ENCODE data around the gene ELOVL5. TPM values are rescaled to one million over a fixed set of nuclear protein-coding genes. Genes with fewer than 3 reads are reported as not detected.

The ELOVL5 gene
- total RNA-seq, 1 donor from 2014 or later, result 52.8 TPM

DNA sequence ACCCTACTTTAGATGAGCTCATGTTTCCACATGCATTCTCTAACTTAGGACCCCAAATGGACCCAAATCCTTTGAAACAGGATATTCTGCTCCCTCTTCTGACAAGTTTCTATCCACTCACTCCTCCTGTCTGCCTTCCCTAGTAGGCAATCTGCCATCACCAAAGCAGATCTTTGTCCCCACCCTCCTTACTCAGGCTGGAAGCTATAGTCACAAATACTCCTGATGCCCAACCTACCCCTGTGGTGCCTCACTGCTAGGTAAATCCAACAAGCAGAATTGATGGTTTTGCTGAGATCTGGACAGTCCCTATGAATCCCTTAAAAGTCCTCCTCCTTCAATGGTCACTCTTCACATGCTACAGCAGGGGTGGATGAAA, 21.7 kb downstream of the ELOVL5 start:
- Mint-ChIP-seq H3K27ac (ENCODE audit: unreplicated experiment) (peak overlapping the region; percentile 21), H3K9me3 (ENCODE audit: unreplicated experiment) (no peaks in the 10 kb centered on the region), H3K36me3 (ENCODE audit: low read depth, unreplicated experiment) (no peaks in the 10 kb centered on the region), H3K4me3 (ENCODE audit: unreplicated experiment) (no peak overlapping the region), H3K27me3 (ENCODE audit: low read depth, unreplicated experiment) (no peaks in the 10 kb centered on the region), H3K4me1 (ENCODE audit: low read depth, unreplicated experiment) (peaks cover 32% of the 10 kb centered on the region)
- H3K9me3 ChIP-seq (ENCODE audit: insufficient read depth, low read depth, low read length), result no peaks in the 10 kb centered on the region
- DNase-seq (ENCODE audit: low read depth), result no peak
- FAIRE-seq, result no peak
- H3K79me2 ChIP-seq (ENCODE audit: insufficient read depth, low read length), result peaks cover 91% of the 10 kb centered on the region
- H3K9ac ChIP-seq (ENCODE audit: low read length), result peak overlapping the region; percentile 52
- H2AFZ ChIP-seq (ENCODE audit: low read depth, low read length), result no peak overlapping the region
- TF ChIP-seq EZH2 (IDR thresholded peaks at IDR 0.05; ENCODE audit: insufficient read depth, low read length), result no peak
- TF ChIP-seq, protein P1, sequence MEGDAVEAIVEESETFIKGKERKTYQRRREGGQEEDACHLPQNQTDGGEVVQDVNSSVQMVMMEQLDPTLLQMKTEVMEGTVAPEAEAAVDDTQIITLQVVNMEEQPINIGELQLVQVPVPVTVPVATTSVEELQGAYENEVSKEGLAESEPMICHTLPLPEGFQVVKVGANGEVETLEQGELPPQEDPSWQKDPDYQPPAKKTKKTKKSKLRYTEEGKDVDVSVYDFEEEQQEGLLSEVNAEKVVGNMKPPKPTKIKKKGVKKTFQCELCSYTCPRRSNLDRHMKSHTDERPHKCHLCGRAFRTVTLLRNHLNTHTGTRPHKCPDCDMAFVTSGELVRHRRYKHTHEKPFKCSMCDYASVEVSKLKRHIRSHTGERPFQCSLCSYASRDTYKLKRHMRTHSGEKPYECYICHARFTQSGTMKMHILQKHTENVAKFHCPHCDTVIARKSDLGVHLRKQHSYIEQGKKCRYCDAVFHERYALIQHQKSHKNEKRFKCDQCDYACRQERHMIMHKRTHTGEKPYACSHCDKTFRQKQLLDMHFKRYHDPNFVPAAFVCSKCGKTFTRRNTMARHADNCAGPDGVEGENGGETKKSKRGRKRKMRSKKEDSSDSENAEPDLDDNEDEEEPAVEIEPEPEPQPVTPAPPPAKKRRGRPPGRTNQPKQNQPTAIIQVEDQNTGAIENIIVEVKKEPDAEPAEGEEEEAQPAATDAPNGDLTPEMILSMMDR (IDR thresholded peaks at IDR 0.05; ENCODE audit: insufficient read depth, low read depth, low read length), result no peak
- peak overlapping the region; percentile 78 for H3K4me2 ChIP-seq (ENCODE audit: low read length)
- H3K36me3 ChIP-seq (ENCODE audit: insufficient read depth, low read length), result no peaks in the 10 kb centered on the region
- no peaks in the 10 kb centered on the region for H3K27me3 ChIP-seq (ENCODE audit: insufficient read depth, low read length)
- H3K4me1 ChIP-seq (ENCODE audit: insufficient read depth, low read length), result peaks cover 26% of the 10 kb centered on the region
- H3K27ac ChIP-seq (ENCODE audit: low read depth, low read length), result peak overlapping the region; percentile 83
- no peak overlapping the region for H3K4me3 ChIP-seq (ENCODE audit: insufficient read depth, low read depth, low read length)
- peaks cover 66% of the 10 kb centered on the region for H4K20me1 ChIP-seq (ENCODE audit: insufficient read depth, low read length)

DNA sequence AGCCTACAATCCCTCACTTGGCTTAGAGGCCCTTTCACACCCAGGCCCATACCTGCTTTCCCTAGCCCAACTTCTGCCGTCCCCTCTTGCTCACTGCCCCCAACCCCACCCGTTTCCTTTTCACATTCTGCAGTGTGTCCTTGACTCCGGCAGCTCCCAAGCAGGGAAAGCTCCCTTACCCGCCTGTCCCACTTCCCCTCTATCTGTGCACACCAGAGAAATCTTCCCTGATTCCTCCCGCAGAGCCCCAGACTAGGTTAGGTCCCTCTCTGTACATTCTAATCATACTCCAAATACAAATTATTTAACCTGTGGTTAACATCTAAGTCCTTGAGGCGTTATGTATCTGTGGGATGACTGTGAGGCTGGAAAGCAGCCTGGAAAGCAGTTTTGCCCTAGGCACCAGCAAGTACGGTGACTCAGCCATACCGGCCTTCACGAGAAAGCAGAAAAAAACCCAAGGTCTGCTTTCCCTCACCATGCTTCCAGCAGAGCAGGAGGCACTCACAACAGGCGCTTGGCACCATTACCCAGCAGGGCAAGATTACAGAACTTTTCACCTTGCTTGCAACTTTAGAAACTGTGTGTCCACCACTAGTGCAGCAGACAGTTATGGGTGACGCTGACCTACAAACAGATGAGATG, 22.3 kb downstream of the ELOVL5 start:
- Histone ChIP-seq H3K36me3 (ENCODE audit: insufficient read depth, low read length) (no peaks in the 10 kb centered on the region), H3K27ac (ENCODE audit: low read depth, low read length) (peak overlapping the region; percentile 83), H3K79me2 (ENCODE audit: insufficient read depth, low read length) (peaks cover 91% of the 10 kb centered on the region), H2AFZ (ENCODE audit: low read depth, low read length) (no peak overlapping the region), H4K20me1 (ENCODE audit: insufficient read depth, low read length) (peaks cover 66% of the 10 kb centered on the region), H3K27me3 (ENCODE audit: insufficient read depth, low read length) (no peaks in the 10 kb centered on the region), H3K9me3 (ENCODE audit: insufficient read depth, low read depth, low read length) (no peaks in the 10 kb centered on the region), H3K4me3 (ENCODE audit: insufficient read depth, low read depth, low read length) (no peak overlapping the region), H3K4me2 (ENCODE audit: low read length) (peak overlapping the region; percentile 78), H3K9ac (ENCODE audit: low read length) (peak overlapping the region; percentile 52), H3K4me1 (ENCODE audit: insufficient read depth, low read length) (peaks cover 29% of the 10 kb centered on the region)
- Mint-ChIP-seq H3K4me3 (ENCODE audit: unreplicated experiment) (peak overlapping the region; percentile 35), H3K9me3 (ENCODE audit: unreplicated experiment) (no peaks in the 10 kb centered on the region), H3K4me1 (ENCODE audit: low read depth, unreplicated experiment) (peaks cover 35% of the 10 kb centered on the region), H3K36me3 (ENCODE audit: low read depth, unreplicated experiment) (no peaks in the 10 kb centered on the region), H3K27ac (ENCODE audit: unreplicated experiment) (peak overlapping the region; percentile 83), H3K27me3 (ENCODE audit: low read depth, unreplicated experiment) (no peaks in the 10 kb centered on the region)
- DNase-seq (ENCODE audit: low read depth) (peak; percentile 100), FAIRE-seq (peak; percentile 73)
- TF ChIP-seq, protein P1 (IDR thresholded peaks at IDR 0.05; ENCODE audit: insufficient read depth, low read depth, low read length), result no peak
- no peak for TF ChIP-seq EZH2 (IDR thresholded peaks at IDR 0.05; ENCODE audit: insufficient read depth, low read length)

DNA sequence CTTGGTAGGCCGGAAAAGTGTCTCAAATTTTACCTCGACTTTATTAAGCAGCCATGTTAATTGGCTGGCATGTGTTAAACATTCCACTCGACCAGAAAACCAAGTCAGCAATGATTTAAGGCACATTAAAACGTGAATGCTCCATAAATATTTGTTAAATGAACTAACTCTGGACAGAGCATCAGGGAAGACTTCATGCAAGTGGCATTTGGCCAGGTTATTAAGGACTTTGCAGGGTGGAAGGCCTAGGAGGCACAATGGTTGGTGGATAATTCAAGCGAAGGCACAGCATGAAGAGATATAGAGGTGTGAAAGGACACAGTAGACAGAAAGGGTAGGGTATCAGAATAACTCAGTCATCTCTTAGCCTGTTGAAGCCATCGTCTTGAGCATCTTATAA, 23.0 kb downstream of the ELOVL5 start:
- H3K27ac Mint-ChIP-seq (ENCODE audit: unreplicated experiment), result peak overlapping the region; percentile 83
- peaks cover 91% of the 10 kb centered on the region for H3K79me2 ChIP-seq (ENCODE audit: insufficient read depth, low read length)
- H3K4me1 ChIP-seq (ENCODE audit: insufficient read depth, low read length), result peaks cover 29% of the 10 kb centered on the region
- H3K9me3 Mint-ChIP-seq (ENCODE audit: unreplicated experiment), result no peaks in the 10 kb centered on the region
- peak; percentile 48 for DNase-seq (ENCODE audit: low read depth)
- H3K4me3 Mint-ChIP-seq (ENCODE audit: unreplicated experiment), result no peak overlapping the region
- TF ChIP-seq EZH2 (IDR thresholded peaks at IDR 0.05; ENCODE audit: insufficient read depth, low read length), result no peak
- TF ChIP-seq, protein P1 (IDR thresholded peaks at IDR 0.05; ENCODE audit: insufficient read depth, low read depth, low read length), result no peak
- no peaks in the 10 kb centered on the region for H3K36me3 ChIP-seq (ENCODE audit: insufficient read depth, low read length)
- no peak for FAIRE-seq
- H3K4me3 ChIP-seq (ENCODE audit: insufficient read depth, low read depth, low read length), result no peak overlapping the region
- no peaks in the 10 kb centered on the region for H3K36me3 Mint-ChIP-seq (ENCODE audit: low read depth, unreplicated experiment)
- no peaks in the 10 kb centered on the region for H3K9me3 ChIP-seq (ENCODE audit: insufficient read depth, low read depth, low read length)
- no peaks in the 10 kb centered on the region for H3K27me3 Mint-ChIP-seq (ENCODE audit: low read depth, unreplicated experiment)
- no peaks in the 10 kb centered on the region for H3K27me3 ChIP-seq (ENCODE audit: insufficient read depth, low read length)
- H3K9ac ChIP-seq (ENCODE audit: low read length), result peak overlapping the region; percentile 51
- H3K4me2 ChIP-seq (ENCODE audit: low read length), result peak overlapping the region; percentile 78
- peaks cover 35% of the 10 kb centered on the region for H3K4me1 Mint-ChIP-seq (ENCODE audit: low read depth, unreplicated experiment)
- peak overlapping the region; percentile 83 for H3K27ac ChIP-seq (ENCODE audit: low read depth, low read length)
- H2AFZ ChIP-seq (ENCODE audit: low read depth, low read length), result no peak overlapping the region
- H4K20me1 ChIP-seq (ENCODE audit: insufficient read depth, low read length), result peaks cover 64% of the 10 kb centered on the region

Measured in astrocyte (in vitro differentiated cells and primary cell).